Progenitor cell of endocrine pancreas (in vitro differentiated cells): ENCODE results near the gene TMEM134. TPM values are rescaled to one million over a fixed set of nuclear protein-coding genes. Genes with fewer than 3 reads are reported as not detected.
"Not testable (repeated sequence)": the region's sequence is repeated elsewhere in the genome, so short reads cannot be mapped to it uniquely, and the experiment has no call there.

Experiments
- DNase-seq: peaks from one replicate; pipeline ENCODE4 v3.0.0; 2021; ENCODE audit warnings: low spot score; ENCODE audit not compliant: unreplicated experiment
- H3K27ac Mint-ChIP-seq: 2 replicates; pipeline ENCODE4 v1.8.0; 2021; ENCODE audit warnings: mild to moderate bottlenecking, moderate library complexity, mixed read lengths
- H3K27me3 Mint-ChIP-seq: 2 replicates; pipeline ENCODE4 v1.8.0; 2021; ENCODE audit warnings: mixed read lengths
- H3K36me3 Mint-ChIP-seq: 2 replicates; pipeline ENCODE4 v1.8.0; 2022; ENCODE audit warnings: mixed read lengths; ENCODE audit not compliant: insufficient read depth
- H3K4me1 Mint-ChIP-seq: 2 replicates; pipeline ENCODE4 v1.8.0; 2021; ENCODE audit warnings: low read depth, mixed read lengths
- H3K4me3 Mint-ChIP-seq: 2 replicates; pipeline ENCODE4 v1.8.0; 2021; ENCODE audit warnings: low read depth, mild to moderate bottlenecking, moderate library complexity, mixed read lengths
- H3K9me3 Mint-ChIP-seq: 2 replicates; pipeline ENCODE4 v1.8.0; 2021; ENCODE audit warnings: low read depth, mixed read lengths
- CTCF ChIP-seq: fragments of 200-600 bp; sonication (generic); IDR thresholded peaks from one replicate; pipeline ENCODE4 v1.5.0; 2021; ENCODE audit warnings: antibody characterized with exemption, mild to moderate bottlenecking; ENCODE audit not compliant: unreplicated experiment
- total RNA-seq: library from RNA; stranded (reverse); gene quantifications from 2 replicates; pipeline ENCODE4 v1.2.1, GENCODE V29; 2021

TMEM134 gene
- total RNA-seq, 1 donor from 2014 or later: 63.3 TPM

DNA sequence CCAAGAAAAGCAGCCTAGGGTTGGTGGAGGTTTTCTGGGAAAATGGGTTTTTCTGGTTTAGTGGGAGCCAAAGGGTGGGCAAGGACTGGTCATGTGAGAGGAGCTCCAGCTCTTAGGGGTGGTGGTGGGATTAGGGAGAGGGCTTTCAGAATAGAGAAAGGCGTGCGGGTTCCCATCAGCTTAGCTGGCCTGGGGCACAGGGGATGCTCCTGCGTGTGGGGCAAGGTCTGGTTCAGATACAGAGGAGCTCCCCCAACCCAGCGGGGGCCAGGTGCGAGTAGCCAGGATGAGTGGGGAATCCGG, 644 bp downstream of the TMEM134 start:
- Mint-ChIP-seq H3K27ac (peak overlapping the region; percentile 70), H3K27me3 (peaks cover 2% of the 10 kb centered on the region), H3K36me3 (no peaks in the 10 kb centered on the region), H3K4me1 (peaks cover 12% of the 10 kb centered on the region), H3K4me3 (peak overlapping the region; percentile 72), H3K9me3 (no peaks in the 10 kb centered on the region)
- no peak for TF ChIP-seq CTCF
- DNase-seq: no peak

DNA sequence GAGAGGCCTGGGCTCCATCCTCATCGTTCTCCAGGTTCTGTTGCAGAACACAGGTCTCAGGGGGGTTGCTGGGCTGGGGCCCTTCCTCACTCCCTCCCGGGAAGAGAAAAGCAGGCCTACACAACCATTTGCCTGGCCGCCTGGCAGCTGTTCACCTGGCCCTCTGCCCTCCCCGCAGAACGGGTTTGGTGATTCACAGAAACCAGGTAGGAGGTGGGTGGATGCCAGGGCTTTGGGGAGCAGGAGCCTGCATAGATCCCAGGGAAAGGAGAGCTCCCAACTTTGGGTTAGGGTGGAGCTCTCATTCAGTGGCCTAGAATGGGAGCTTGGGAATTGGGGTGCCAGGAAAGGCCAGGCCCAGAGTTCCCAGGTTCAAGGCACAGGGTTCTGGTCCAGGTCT, 995 bp downstream of the TMEM134 start:
- Mint-ChIP-seq H3K9me3 (no peaks in the 10 kb centered on the region), H3K27ac (peak overlapping the region; percentile 70), H3K36me3 (no peaks in the 10 kb centered on the region), H3K4me1 (peaks cover 12% of the 10 kb centered on the region), H3K4me3 (peak overlapping the region; percentile 72), H3K27me3 (peaks cover 2% of the 10 kb centered on the region)
- DNase-seq: no peak
- TF ChIP-seq CTCF: no peak

DNA sequence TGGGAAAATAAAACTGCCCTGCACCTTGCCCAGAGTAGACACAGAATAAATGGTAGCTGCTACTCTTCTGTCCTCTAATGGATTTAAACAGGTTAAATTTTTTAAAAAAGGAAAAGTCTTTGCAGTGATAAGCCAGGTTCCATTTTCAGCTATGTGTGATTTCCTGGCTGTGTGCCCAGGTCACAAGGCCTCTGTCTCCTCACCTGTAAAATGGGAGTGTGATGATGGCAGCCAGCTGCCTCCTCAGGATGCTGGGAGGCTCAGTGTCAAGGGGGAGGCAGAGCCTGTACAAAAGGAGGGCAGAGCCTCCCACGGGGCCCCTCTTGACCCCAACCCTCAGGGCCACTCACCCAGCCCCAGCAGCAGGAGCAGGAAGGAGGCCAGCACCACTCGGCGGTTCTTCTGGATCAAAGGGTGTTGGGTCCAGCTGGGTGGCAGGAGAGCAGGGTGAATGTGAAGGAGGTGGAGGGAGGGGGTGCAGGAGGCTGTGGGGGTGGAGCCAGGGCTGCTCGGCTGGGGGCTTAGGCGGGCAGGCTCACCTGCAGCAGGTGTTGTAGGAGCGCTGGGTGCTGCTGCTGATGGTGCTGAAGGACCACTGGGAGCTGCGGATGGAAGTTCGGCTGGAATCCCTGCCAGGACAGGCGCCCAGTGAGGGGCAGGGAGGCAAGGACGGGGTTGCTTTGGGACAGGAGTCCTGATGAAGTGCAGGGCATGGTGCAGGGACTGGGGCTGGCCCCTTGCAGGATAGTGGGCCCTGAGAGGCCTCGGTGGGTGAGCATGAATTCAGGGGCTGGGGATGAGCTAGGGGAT, 1.9 kb downstream of the TMEM134 start:
- H3K27ac Mint-ChIP-seq: peak overlapping the region; percentile 56
- no peaks in the 10 kb centered on the region for H3K9me3 Mint-ChIP-seq
- TF ChIP-seq CTCF: no peak
- peak overlapping the region; percentile 72 for H3K4me3 Mint-ChIP-seq
- H3K4me1 Mint-ChIP-seq: peaks cover 12% of the 10 kb centered on the region
- DNase-seq: no peak
- peaks cover 2% of the 10 kb centered on the region for H3K27me3 Mint-ChIP-seq
- no peaks in the 10 kb centered on the region for H3K36me3 Mint-ChIP-seq

- peaks cover 2% of the 10 kb centered on the region for H3K27me3 Mint-ChIP-seq
- no peaks in the 10 kb centered on the region for H3K9me3 Mint-ChIP-seq
- no peak for DNase-seq
- H3K4me1 Mint-ChIP-seq: peaks cover 12% of the 10 kb centered on the region
- no peaks in the 10 kb centered on the region for H3K36me3 Mint-ChIP-seq
- H3K4me3 Mint-ChIP-seq: peak overlapping the region; percentile 21
- no peak overlapping the region for H3K27ac Mint-ChIP-seq
- TF ChIP-seq CTCF: no peak
Observed at GRCh38 chr11:67466367-67466766, 2.7 kb downstream of the TMEM134 start.

DNA sequence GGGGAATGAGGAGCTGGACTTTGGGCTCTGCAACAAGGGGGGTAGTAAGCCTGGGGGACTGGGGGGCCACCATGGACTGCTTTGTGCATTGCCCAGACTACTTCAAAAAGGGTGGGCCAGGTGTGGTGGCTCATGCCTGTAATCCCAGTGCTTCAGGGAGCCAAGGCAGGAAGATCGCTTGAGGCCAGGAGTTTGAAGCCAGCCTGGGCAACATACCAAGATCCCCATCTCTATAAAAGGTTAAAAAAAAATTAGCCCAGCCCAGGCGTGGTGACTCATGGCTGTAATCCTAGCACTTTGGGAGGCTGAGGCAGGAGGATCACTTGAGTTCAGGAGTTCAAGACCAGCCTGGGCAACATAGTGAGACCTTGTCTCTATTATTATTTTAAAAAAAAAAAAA, 3.5 kb downstream of the TMEM134 start:
- H3K36me3 Mint-ChIP-seq, DNase-seq, H3K9me3 Mint-ChIP-seq, H3K27me3 Mint-ChIP-seq: not testable (repeated sequence)
- Mint-ChIP-seq H3K4me1 (peaks cover 12% of the 10 kb centered on the region), H3K27ac (peak overlapping the region; percentile 95), H3K4me3 (peak overlapping the region; percentile 82)

DNA sequence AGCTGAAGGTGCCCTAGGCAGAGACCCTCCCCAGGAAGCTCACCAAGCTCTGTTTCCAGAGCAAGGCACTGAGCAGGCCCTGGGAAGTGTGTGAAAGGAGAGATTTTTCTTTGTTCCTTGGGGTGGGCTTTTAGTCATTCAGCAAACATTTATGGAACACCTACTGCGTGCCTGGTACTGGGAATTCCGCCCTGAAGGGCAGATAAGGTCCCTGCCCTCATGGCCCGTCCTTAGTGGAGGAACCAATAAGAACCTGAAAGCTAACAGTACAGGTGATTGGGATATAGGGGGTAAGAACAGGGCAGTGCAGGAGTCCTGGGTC, 3.9 kb downstream of the TMEM134 start:
- Mint-ChIP-seq H3K4me1 (peaks cover 12% of the 10 kb centered on the region), H3K27ac (peak overlapping the region; percentile 95), H3K4me3 (peak overlapping the region; percentile 82), H3K9me3 (no peaks in the 10 kb centered on the region), H3K36me3 (no peaks in the 10 kb centered on the region), H3K27me3 (no peaks in the 10 kb centered on the region)
- no peak for DNase-seq
- no peak for TF ChIP-seq CTCF
